A549 (cell line): Measurements from ENCODE around the gene MYEOV. TPM values are rescaled to one million over a fixed set of nuclear protein-coding genes. Genes with fewer than 3 reads are reported as not detected.

Source experiments
- ATAC-seq, 2 experiments: fragments of 200-7000 bp in 1 of 2; fragments of >200 bp in 1 of 2; cut with Nextera tagmentation in 1 of 2; cut with Tn5 transposase in 1 of 2; 3 replicates each; pipeline versions ENCODE4 v1.8.0 to v1.9.1; 2018 to 2020; ENCODE audit warnings: mild to moderate bottlenecking in 1 of 2, moderate library complexity in 1 of 2
- CTCF ChIA-PET: fragments of 300-600 bp; sonication (Branson Sonifier 250); formaldehyde crosslinking; extraction: SDS; loops from one replicate; lab custom pipeline; 2021; ENCODE audit warnings: antibody characterized with exemption, inconsistent platforms; lab: Yijun Ruan, JAX
- POLR2A ChIA-PET: fragments of 350-600 bp; formaldehyde crosslinking; extraction: SDS; loops from one replicate; lab custom pipeline; 2021; ENCODE audit warnings: antibody characterized with exemption, inconsistent platforms; lab: Yijun Ruan, JAX
- DNase-seq, 2 experiments: peaks; one replicate each; pipeline versions ENCODE4 v3.0.0 to v3.0.0-alpha.2; 2011 to 2016; ENCODE audit warnings: low read depth in 1 of 2, low spot score in 1 of 2
- FAIRE-seq: peaks from 2 replicates; lab custom pipeline; 2011; peaks lifted over from hg19 to GRCh38; lab: Jason Lieb, UNC
- H3K27ac ChIP-seq, 2 experiments: fragments of >200 bp; sonication (Bioruptor Twin); formaldehyde crosslinking; 3 replicates each; pipeline ENCODE4 v1.5.1; 2016 to 2017
- H3K4me1 ChIP-seq: fragments of >200 bp; sonication (Bioruptor Twin); formaldehyde crosslinking; 3 replicates; pipeline ENCODE4 v1.6.1; 2016
- H3K4me2 ChIP-seq: fragments of >200 bp; sonication (Bioruptor Twin); formaldehyde crosslinking; 3 replicates; pipeline ENCODE4 v1.6.1; 2016
- H3K4me3 ChIP-seq: fragments of >200 bp; sonication (Bioruptor Twin); formaldehyde crosslinking; 3 replicates; pipeline ENCODE4 v1.5.1; 2016
- H3K9me3 ChIP-seq: fragments of >200 bp; sonication (Bioruptor Twin); formaldehyde crosslinking; 3 replicates; pipeline ENCODE4 v1.6.1; 2016
- BCL3 ChIP-seq: fragments of >200 bp; sonication (Bioruptor Twin); formaldehyde crosslinking; IDR thresholded peaks from 3 replicates; pipeline ENCODE4 v1.6.1; 2016
- BHLHE40 ChIP-seq: IDR thresholded peaks from 2 replicates; pipeline ENCODE4 v1.6.1; 2012; ENCODE audit warnings: low read depth, low read length, inconsistent platforms
- CBX2 ChIP-seq: fragments of 200-600 bp; sonication (generic); IDR thresholded peaks from 2 replicates; pipeline ENCODE4 v1.6.1; 2016; ENCODE audit warnings: low read depth, mild to moderate bottlenecking, borderline replicate concordance
- CBX8 ChIP-seq: fragments of 200-600 bp; sonication (generic); IDR thresholded peaks from 2 replicates; pipeline ENCODE4 v1.6.1; 2016
- CHD4 ChIP-seq: fragments of 200-600 bp; sonication (generic); IDR thresholded peaks from 2 replicates; pipeline ENCODE4 v1.6.1; 2016; ENCODE audit warnings: antibody characterized with exemption, mild to moderate bottlenecking, borderline replicate concordance
- FOSB ChIP-seq: fragments of 250-450 bp; sonication (Bioruptor Pico); IDR thresholded peaks from 2 replicates; pipeline ENCODE4 v1.5.0; 2020; ENCODE audit warnings: mild to moderate bottlenecking, moderate library complexity
- FOSL2 ChIP-seq, 2 experiments: fragments of 450-650 bp in 1 of 2; fragments of >200 bp in 1 of 2; sonication (Bioruptor Twin) in 1 of 2; formaldehyde crosslinking; IDR thresholded peaks; 2 replicates each; pipeline versions ENCODE4 v1.5.0 to v1.6.1; 2016 to 2020; ENCODE audit warnings: mild to moderate bottlenecking in 1 of 2, moderate library complexity in 1 of 2
- HDAC2 ChIP-seq: fragments of 200-600 bp; sonication (generic); IDR thresholded peaks from 2 replicates; pipeline ENCODE4 v1.6.1; 2016
- HOXA7 ChIP-seq: fragments of 250-450 bp; sonication (Bioruptor Pico); IDR thresholded peaks from 2 replicates; pipeline ENCODE4 v1.5.0; 2020; ENCODE audit warnings: mild to moderate bottlenecking, moderate library complexity
- HOXB13 ChIP-seq: fragments of 250-450 bp; sonication (Bioruptor Pico); IDR thresholded peaks from 2 replicates; pipeline ENCODE4 v1.5.0; 2020; ENCODE audit warnings: low read depth, mild to moderate bottlenecking, moderate library complexity
- HOXB5 ChIP-seq: fragments of 250-450 bp; sonication (Bioruptor Pico); IDR thresholded peaks from 2 replicates; pipeline ENCODE4 v1.5.0; 2020; ENCODE audit warnings: mild to moderate bottlenecking, moderate library complexity
- JUNB ChIP-seq: fragments of >200 bp; sonication (Bioruptor Twin); formaldehyde crosslinking; IDR thresholded peaks from 2 replicates; pipeline ENCODE4 v1.6.1; 2016
- MAFK ChIP-seq: fragments of 450-650 bp; IDR thresholded peaks from 2 replicates; pipeline ENCODE4 v1.6.1; 2014; ENCODE audit not compliant: partially characterized antibody
- MAX ChIP-seq: IDR thresholded peaks from 2 replicates; pipeline ENCODE4 v1.6.1; 2012
- PHF8 ChIP-seq: fragments of 200-600 bp; sonication (generic); IDR thresholded peaks from 2 replicates; pipeline ENCODE4 v1.6.1; 2016; ENCODE audit warnings: low read depth, mild to moderate bottlenecking, antibody characterized with exemption, moderate library complexity, borderline replicate concordance
- RARB ChIP-seq: fragments of 250-450 bp; sonication (Bioruptor Pico); IDR thresholded peaks from 2 replicates; pipeline ENCODE4 v1.8.0; 2021; ENCODE audit warnings: mild to moderate bottlenecking, moderate library complexity
- RFX5 ChIP-seq: fragments of 450-650 bp; IDR thresholded peaks from 2 replicates; pipeline ENCODE4 v1.7.1; 2014; ENCODE audit warnings: antibody characterized with exemption, mild to moderate bottlenecking, moderate library complexity
- RNF2 ChIP-seq: fragments of 200-600 bp; sonication (generic); IDR thresholded peaks from 2 replicates; pipeline ENCODE4 v1.6.1; 2016; ENCODE audit warnings: low read depth, mild to moderate bottlenecking, antibody characterized with exemption, moderate library complexity, borderline replicate concordance
- SREBF2 ChIP-seq: fragments of 450-650 bp; IDR thresholded peaks from 2 replicates; pipeline ENCODE4 v1.6.1; 2014; ENCODE audit warnings: mild to moderate bottlenecking, moderate library complexity
- TFCP2L1 ChIP-seq: fragments of 250-450 bp; sonication (Bioruptor Pico); IDR thresholded peaks from 2 replicates; pipeline ENCODE4 v1.5.0; 2021; ENCODE audit warnings: mild to moderate bottlenecking
- USF2 ChIP-seq: fragments of 450-650 bp; IDR thresholded peaks from 2 replicates; pipeline ENCODE4 v1.6.1; 2014; ENCODE audit warnings: antibody characterized with exemption
- ZC3H11A ChIP-seq: fragments of 450-650 bp; IDR thresholded peaks from 2 replicates; pipeline ENCODE4 v1.6.1; 2014; ENCODE audit warnings: antibody characterized with exemption, mild to moderate bottlenecking
- ZFP36 ChIP-seq: fragments of 450-650 bp; IDR thresholded peaks from 2 replicates; pipeline ENCODE4 v1.6.1; 2014; ENCODE audit warnings: borderline replicate concordance; ENCODE audit not compliant: partially characterized antibody
- ZNF302 ChIP-seq: fragments of 250-450 bp; sonication (Bioruptor Pico); IDR thresholded peaks from 2 replicates; pipeline ENCODE4 v1.9.0; 2021; ENCODE audit warnings: inconsistent platforms, mild to moderate bottlenecking, moderate library complexity
- WGBS: methylation state at CpG from one replicate; pipeline ENCODE4 v1.1.6; 2017; ENCODE audit errors: missing lambda C conversion rate; 5-methylcytosine and 5-hydroxymethylcytosine counted together
- polyA plus RNA-seq, 4 experiments: library from polyadenylated mRNA; depleted of rRNA in 3 of 4; stranded (reverse); fragments of >200 nt; fragmentation: RNase III in 1 of 4; extraction: RNeasy Plus Mini Kit Qiagen cat#74134 plus additional on column Dnase treatment in 1 of 4; gene quantifications; 2 replicates in 3 of 4; 3 replicates in 1 of 4; pipeline ENCODE4 v1.2.3, GENCODE V29; 2011 to 2017
- TF ChIP-seq, protein P1 (sequence below): fragments of 250-450 bp; sonication (Bioruptor Pico); IDR thresholded peaks from 2 replicates; pipeline ENCODE4 v1.5.0; 2021; ENCODE audit warnings: mild to moderate bottlenecking, moderate library complexity, borderline replicate concordance

MYEOV gene
- polyA plus RNA-seq, 2 of the 4 experiments (the other 2 are of a cell fraction) = 92.3 to 102 TPM

- Histone ChIP-seq H3K4me1 (peaks cover 46% of the 10 kb centered on the region), H3K4me2 (no peak overlapping the region), H3K4me3 (no peak overlapping the region), H3K9me3 (no peaks in the 10 kb centered on the region), H3K27ac (peak overlapping the region in 1 of 2 experiments; percentile 50; a peak in 2 of 6 replicates)
- ChIA-PET CTCF (interaction anchor here (0.7 to 1.9 kb wide), 2 partner anchors 14 to 77 kb away, joined by 3 to 5 read pairs; no protein-coding TSS in a partner anchor), POLR2A (no interaction called here)
- 91% methylated on average over 5 of the region's 5 CpGs for WGBS
- TF ChIP-seq ZC3H11A (no peak), CHD4 (no peak), USF2 (no peak), RFX5 (no peak), RNF2 (no peak), PHF8 (no peak), ZFP36 (no peak), JUNB (no peak), TFCP2L1 (no peak), HDAC2 (no peak), FOSL2 (IDR thresholded peaks at IDR 0.05) (no peak), FOSL2 (CRISPR knock-in tag; IDR thresholded peaks at IDR 0.05) (no peak), CBX2 (no peak), FOSB (CRISPR knock-in tag) (no peak), MAFK (no peak), MAX (no peak)
- TF ChIP-seq, protein P1, sequence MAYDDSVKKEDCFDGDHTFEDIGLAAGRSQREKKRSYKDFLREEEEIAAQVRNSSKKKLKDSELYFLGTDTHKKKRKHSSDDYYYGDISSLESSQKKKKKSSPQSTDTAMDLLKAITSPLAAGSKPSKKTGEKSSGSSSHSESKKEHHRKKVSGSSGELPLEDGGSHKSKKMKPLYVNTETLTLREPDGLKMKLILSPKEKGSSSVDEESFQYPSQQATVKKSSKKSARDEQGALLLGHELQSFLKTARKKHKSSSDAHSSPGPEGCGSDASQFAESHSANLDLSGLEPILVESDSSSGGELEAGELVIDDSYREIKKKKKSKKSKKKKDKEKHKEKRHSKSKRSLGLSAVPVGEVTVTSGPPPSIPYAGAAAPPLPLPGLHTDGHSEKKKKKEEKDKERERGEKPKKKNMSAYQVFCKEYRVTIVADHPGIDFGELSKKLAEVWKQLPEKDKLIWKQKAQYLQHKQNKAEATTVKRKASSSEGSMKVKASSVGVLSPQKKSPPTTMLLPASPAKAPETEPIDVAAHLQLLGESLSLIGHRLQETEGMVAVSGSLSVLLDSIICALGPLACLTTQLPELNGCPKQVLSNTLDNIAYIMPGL = no peak
- no peak for ATAC-seq
- no peak for DNase-seq
- no peak for FAIRE-seq
Measured at GRCh38 chr11:69306821-69307220, 12.9 kb downstream of the MYEOV start.

DNA sequence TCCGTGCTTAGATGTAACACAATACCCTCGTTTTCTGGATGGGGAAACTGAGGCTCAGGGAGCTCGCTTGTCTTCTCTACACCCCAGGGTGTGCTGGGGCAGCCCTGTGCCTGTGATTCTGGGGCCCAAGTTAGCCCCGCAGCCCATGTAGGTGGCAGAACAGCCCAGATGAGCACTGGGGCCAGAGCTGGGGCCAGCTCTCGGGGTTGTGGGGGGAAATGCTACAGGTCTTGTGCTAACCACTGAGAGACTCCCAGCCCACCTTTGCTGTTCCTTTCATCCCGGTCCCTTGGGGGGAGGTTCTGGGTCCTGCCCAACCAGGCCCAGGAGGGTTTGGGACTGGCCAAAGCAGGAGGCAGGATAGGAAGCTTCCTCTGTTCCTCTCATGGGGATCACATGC, 13.5 kb downstream of the MYEOV start:
- peaks cover 40% of the 10 kb centered on the region for H3K4me1 ChIP-seq
- 80% methylated on average over 4 of the region's 6 CpGs for WGBS

GRCh38 chr11:69307871-69308431, 14.0 kb downstream of the MYEOV start:
- peak overlapping the region in 1 of 2 experiments; percentile 50; a peak in 2 of 6 replicates for H3K27ac ChIP-seq
- no peaks in the 10 kb centered on the region for H3K9me3 ChIP-seq
- ChIA-PET CTCF (interaction anchor here (0.8 to 1.2 kb wide), 3 partner anchors 11 to 207 kb away, joined by 3 read pairs; no protein-coding TSS in a partner anchor), POLR2A (no interaction called here)
- FAIRE-seq (no peak), ATAC-seq (peak in 1 of 2 experiments; percentile 12; a peak in 1 of 6 replicates), DNase-seq (no peak)
- TF ChIP-seq CBX8 = no peak
- TF ChIP-seq BHLHE40 = no peak
- TF ChIP-seq ZNF302 = no peak
- TF ChIP-seq HOXA7 = no peak
- no peak for TF ChIP-seq CHD4
- TF ChIP-seq HOXB13 (CRISPR knock-in tag) = no peak
- no peak for TF ChIP-seq BCL3
- TF ChIP-seq MAX = no peak
- no peak overlapping the region for H3K4me3 ChIP-seq
- H3K4me1 ChIP-seq = peaks cover 35% of the 10 kb centered on the region
- 90% methylated on average over 12 of the region's 12 CpGs for WGBS
- no peak overlapping the region for H3K4me2 ChIP-seq

More for the DNA sequence above, 13.5 kb downstream of the MYEOV start:
- TF ChIP-seq RARB (CRISPR knock-in tag) = no peak
- TF ChIP-seq CHD4 = no peak
- TF ChIP-seq SREBF2 = no peak
- TF ChIP-seq FOSL2 (IDR thresholded peaks at IDR 0.05) = no peak
- no peak for TF ChIP-seq FOSL2 (CRISPR knock-in tag; IDR thresholded peaks at IDR 0.05)
- TF ChIP-seq RNF2 = no peak
- TF ChIP-seq HOXB5 (CRISPR knock-in tag) = no peak
- FAIRE-seq (no peak), DNase-seq (no peak), ATAC-seq (no peak)
- no peak overlapping the region for H3K4me2 ChIP-seq
- H3K4me3 ChIP-seq = no peak overlapping the region
- H3K27ac ChIP-seq = peak overlapping the region in 1 of 2 experiments; percentile 50; a peak in 2 of 6 replicates
- ChIA-PET CTCF (interaction anchor here (0.8 to 1.9 kb wide), 3 partner anchors 11 to 29 kb away, joined by 3 to 5 read pairs (median 3); no protein-coding TSS in a partner anchor), POLR2A (no interaction called here)
- H3K9me3 ChIP-seq = no peaks in the 10 kb centered on the region
